NT2/D1 (cell line): ENCODE measurements around the gene TRIM52.

Source experiments
- SUZ12 ChIP-seq: IDR thresholded peaks from 2 replicates; pipeline ENCODE4 v1.6.1; 2011; ENCODE audit not compliant: insufficient read length, insufficient read depth; ENCODE audit errors: extremely low read depth
- YY1 ChIP-seq: IDR thresholded peaks from 2 replicates; pipeline ENCODE4 v1.6.1; 2011; ENCODE audit not compliant: insufficient read length, insufficient read depth
- ZNF274 ChIP-seq: IDR thresholded peaks from 2 replicates; pipeline ENCODE4 v1.6.1; 2011; ENCODE audit warnings: mild to moderate bottlenecking, low read depth, low read length

GRCh38 chr5:181223058-181223728 is 37.8 kb downstream of the TRIM52 start, which contains the start of gene TRIM41:
- TF ChIP-seq YY1 = no peak
- no peak for TF ChIP-seq ZNF274
- TF ChIP-seq SUZ12 = no peak
